Caco-2 (cell line): ENCODE measurements around the gene MAPK8IP2. TPM values are rescaled to one million over a fixed set of nuclear protein-coding genes. Genes with fewer than 3 reads are reported as not detected.

Source experiments
- BruUV-seq: library from RNA; stranded (reverse); fragments of 400-500 nt; replicated peaks from 2 replicates; lab custom pipeline; 2021; lab: Mats Ljungman, UMichigan
- CTCF ChIA-PET: fragments of 300-600 bp; sonication (Branson Sonifier 250); formaldehyde crosslinking; loops from one replicate; lab custom pipeline; 2022; ENCODE audit warnings: antibody characterized with exemption; lab: Charles Lee
- POLR2A ChIA-PET: fragments of 300-600 bp; sonication (Branson Sonifier 250); formaldehyde crosslinking; loops from one replicate; lab custom pipeline; 2022; ENCODE audit warnings: antibody characterized with exemption; lab: Charles Lee
- DNase-seq, 2 experiments: peaks; one replicate each; pipeline versions ENCODE4 v3.0.0 to v3.0.0-alpha.2; 2020 to 2022
- H3K27me3 ChIP-seq: replicated peaks from 2 replicates; pipeline ENCODE4 v1.6.0; 2011; ENCODE audit warnings: low read length; ENCODE audit not compliant: control insufficient read depth, insufficient read depth
- H3K36me3 ChIP-seq: 2 replicates; pipeline ENCODE4 v1.5.1; 2011; ENCODE audit warnings: low read length; ENCODE audit not compliant: control insufficient read depth, insufficient read depth
- H3K4me1 ChIP-seq: fragments of 250-450 bp; sonication (Bioruptor Pico); 2 replicates; pipeline ENCODE4 v1.5.1; 2020; ENCODE audit warnings: mild to moderate bottlenecking
- H3K4me3 ChIP-seq: 2 replicates; pipeline ENCODE4 v1.5.1; 2011; ENCODE audit warnings: low read depth, mild to moderate bottlenecking, control low read depth, low read length
- H3K9me3 ChIP-seq: fragments of 250-450 bp; sonication (Bioruptor Pico); 2 replicates; pipeline ENCODE4 v1.5.1; 2020; ENCODE audit warnings: mild to moderate bottlenecking, moderate library complexity
- H3K27ac Mint-ChIP-seq: one replicate; pipeline ENCODE4 v1.8.0; 2022; ENCODE audit warnings: mixed read lengths; ENCODE audit not compliant: unreplicated experiment
- H3K27me3 Mint-ChIP-seq: one replicate; pipeline ENCODE4 v1.8.0; 2022; ENCODE audit warnings: mixed read lengths; ENCODE audit not compliant: insufficient read depth, unreplicated experiment
- H3K36me3 Mint-ChIP-seq: one replicate; pipeline ENCODE4 v1.8.0; 2022; ENCODE audit warnings: mild to moderate bottlenecking, mixed read lengths; ENCODE audit not compliant: insufficient read depth, unreplicated experiment
- H3K4me1 Mint-ChIP-seq: one replicate; pipeline ENCODE4 v1.8.0; 2022; ENCODE audit warnings: low read depth, mixed read lengths; ENCODE audit not compliant: unreplicated experiment
- H3K4me3 Mint-ChIP-seq: one replicate; pipeline ENCODE4 v1.8.0; 2022; ENCODE audit warnings: mild to moderate bottlenecking, moderate library complexity, mixed read lengths; ENCODE audit not compliant: unreplicated experiment
- H3K9me3 Mint-ChIP-seq: one replicate; pipeline ENCODE4 v1.8.0; 2022; ENCODE audit warnings: mixed read lengths; ENCODE audit not compliant: unreplicated experiment
- intact Hi-C: fragments of 100-400 bp; cut with micrococcal nuclease; formaldehyde crosslinking; loops from one replicate; pipeline ENCODE4 v1.10.0; 2022; ENCODE audit not compliant: unreplicated experiment
- total RNA-seq: library from RNA; stranded (reverse); gene quantifications from 2 replicates; pipeline ENCODE4 v1.2.3, GENCODE V29; 2022
- TF ChIP-seq, protein P1 (sequence below), 2 experiments: fragments of 200-600 bp in 1 of 2; IDR thresholded peaks; 1 replicate in 1 of 2; 2 replicates in 1 of 2; pipeline versions ENCODE4 v1.5.1 to v1.8.0; 2011 to 2022; ENCODE audit warnings: antibody characterized with exemption in 1 of 2, control low read depth in 1 of 2, inconsistent platforms in 1 of 2, low read depth in 1 of 2, low read length in 1 of 2, mild to moderate bottlenecking in 1 of 2, moderate library complexity in 1 of 2; ENCODE audit not compliant: insufficient read depth in 1 of 2, severe bottlenecking in 1 of 2, unreplicated experiment in 1 of 2

The MAPK8IP2 gene
- total RNA-seq, 1 experiment from 2014 or later: 3.9 TPM

DNA sequence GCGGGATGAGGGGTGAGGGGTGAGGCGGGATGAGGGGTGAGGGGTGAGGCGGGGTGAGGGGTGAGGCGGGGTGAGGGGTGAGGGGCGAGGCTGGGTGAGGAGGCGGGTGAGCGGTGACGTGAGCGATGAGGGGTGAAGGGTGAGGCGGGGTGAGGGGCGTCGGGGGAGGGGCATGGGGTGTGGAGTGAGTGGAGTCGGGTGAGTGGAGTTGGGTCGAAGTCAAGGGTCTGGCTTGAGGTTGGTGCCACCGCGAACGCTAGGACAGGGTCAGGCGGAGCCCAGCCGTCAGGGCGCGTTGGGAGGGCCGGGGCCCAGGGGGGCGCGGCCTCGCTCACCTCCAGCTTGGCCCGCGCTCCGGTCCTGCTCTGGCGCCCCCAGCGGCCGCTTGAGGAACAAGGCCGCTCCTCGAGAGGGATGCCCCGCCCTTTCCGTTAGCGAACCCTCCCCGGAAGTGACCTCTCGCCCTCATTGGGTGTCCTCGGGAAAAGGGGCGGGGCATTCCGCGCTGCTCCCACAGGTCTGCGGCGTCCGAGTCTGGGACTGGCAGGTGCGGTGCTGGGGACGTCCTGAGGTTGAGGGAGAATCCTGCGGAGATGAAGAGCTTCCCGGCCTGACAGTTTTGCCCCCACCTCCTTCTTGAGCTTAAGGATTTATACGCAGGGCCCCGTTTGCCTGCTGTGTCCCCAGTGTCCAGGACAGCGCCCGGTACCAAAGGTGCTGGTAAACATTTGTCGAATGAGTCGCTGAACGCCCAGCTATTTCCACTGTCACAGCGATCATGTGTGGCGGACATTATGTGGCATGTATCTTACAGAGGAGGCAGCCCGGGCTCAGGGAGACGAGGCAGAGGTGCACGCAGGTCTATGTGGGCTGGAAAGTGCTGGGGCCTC, 37.8 kb upstream of the MAPK8IP2 start, which contains the start of gene SYCE3:
SYCE3 (minus strand) TSS at position 397 of the 890 bp plus-strand sequence. CDS start 6,514 bp downstream, outside the sequence.
- TF ChIP-seq, protein P1, sequence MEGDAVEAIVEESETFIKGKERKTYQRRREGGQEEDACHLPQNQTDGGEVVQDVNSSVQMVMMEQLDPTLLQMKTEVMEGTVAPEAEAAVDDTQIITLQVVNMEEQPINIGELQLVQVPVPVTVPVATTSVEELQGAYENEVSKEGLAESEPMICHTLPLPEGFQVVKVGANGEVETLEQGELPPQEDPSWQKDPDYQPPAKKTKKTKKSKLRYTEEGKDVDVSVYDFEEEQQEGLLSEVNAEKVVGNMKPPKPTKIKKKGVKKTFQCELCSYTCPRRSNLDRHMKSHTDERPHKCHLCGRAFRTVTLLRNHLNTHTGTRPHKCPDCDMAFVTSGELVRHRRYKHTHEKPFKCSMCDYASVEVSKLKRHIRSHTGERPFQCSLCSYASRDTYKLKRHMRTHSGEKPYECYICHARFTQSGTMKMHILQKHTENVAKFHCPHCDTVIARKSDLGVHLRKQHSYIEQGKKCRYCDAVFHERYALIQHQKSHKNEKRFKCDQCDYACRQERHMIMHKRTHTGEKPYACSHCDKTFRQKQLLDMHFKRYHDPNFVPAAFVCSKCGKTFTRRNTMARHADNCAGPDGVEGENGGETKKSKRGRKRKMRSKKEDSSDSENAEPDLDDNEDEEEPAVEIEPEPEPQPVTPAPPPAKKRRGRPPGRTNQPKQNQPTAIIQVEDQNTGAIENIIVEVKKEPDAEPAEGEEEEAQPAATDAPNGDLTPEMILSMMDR (IDR thresholded peaks at IDR 0.05; ENCODE audit: insufficient read depth in 1 of 2, low read depth in 1 of 2, low read length in 1 of 2, severe bottlenecking in 1 of 2, unreplicated experiment in 1 of 2): peak; percentile 85 to 87
- BruUV-seq: TSS peak; percentile 90
- H3K9me3 Mint-ChIP-seq: no peaks in the 10 kb centered on the region

DNA sequence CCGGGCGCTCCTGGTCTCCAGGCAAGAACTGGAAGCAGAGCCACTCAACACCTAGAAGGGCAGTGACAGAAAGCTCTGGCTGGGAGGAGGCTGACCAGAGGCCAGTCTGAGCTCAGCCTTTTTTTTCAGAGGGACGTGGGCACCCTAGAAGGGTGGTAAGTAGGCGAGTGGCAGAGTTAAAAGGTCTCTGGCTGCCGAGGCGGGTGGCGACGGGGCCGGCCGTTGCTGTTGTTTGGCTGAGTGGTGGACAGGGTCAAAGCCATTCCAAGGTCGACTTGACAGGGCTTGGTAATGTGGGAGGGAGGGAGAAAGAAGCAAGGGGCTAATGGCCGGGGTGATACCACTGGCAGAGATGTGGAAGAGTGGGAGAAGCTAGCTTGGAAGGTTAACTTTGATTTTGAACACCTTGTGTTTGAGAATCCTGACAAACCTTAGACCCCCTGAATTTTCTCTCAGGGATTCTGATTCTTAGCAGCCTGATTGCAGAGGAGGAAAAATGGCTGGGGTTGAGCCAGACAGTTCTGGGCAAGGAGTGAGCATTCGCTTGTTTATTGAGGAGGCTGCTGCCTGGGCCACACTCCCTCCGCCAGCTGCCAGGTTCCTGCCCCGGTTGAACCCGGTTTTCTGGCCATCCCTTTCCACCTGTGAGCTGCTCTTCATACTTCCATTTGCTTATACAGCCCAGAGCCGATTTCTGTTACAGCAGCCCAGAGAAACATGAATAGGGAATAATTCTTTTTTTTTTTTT, 37.0 kb upstream of the MAPK8IP2 start:
- H3K27ac Mint-ChIP-seq: peak overlapping the region; percentile 87
- no TSS peak for BruUV-seq
- H3K4me3 Mint-ChIP-seq: peak overlapping the region; percentile 86
- H3K27me3 Mint-ChIP-seq: no peaks in the 10 kb centered on the region
- Histone ChIP-seq H3K4me3 (peak overlapping the region; percentile 63), H3K27me3 (no peaks in the 10 kb centered on the region), H3K4me1 (0 out of 2 replicates have a peak, but pooled peaks cover 2% of the 10 kb centered on the region), H3K9me3 (no peaks in the 10 kb centered on the region), H3K36me3 (no peaks in the 10 kb centered on the region)
- no peaks in the 10 kb centered on the region for H3K9me3 Mint-ChIP-seq
- TF ChIP-seq, protein P1 (IDR thresholded peaks at IDR 0.05; ENCODE audit: insufficient read depth in 1 of 2, low read depth in 1 of 2, low read length in 1 of 2, severe bottlenecking in 1 of 2, unreplicated experiment in 1 of 2): no peak
- CTCF ChIA-PET: interaction anchor here (0.5 to 1.9 kb wide), 16 partner anchors 16 to 163 kb away, joined by 3 to 43 read pairs (median 7); partner anchors contain the start of genes ARSA, KLHDC7B, LMF2 and NCAPH2
- peaks cover 14% of the 10 kb centered on the region for H3K4me1 Mint-ChIP-seq
- POLR2A ChIA-PET: interaction anchor here (0.9 to 2.2 kb wide), 5 partner anchors 19 to 56 kb away, joined by 4 to 12 read pairs (median 5); partner anchors contain the start of genes CHKB, LMF2, NCAPH2 and SCO2
- DNase-seq: no peak
- H3K36me3 Mint-ChIP-seq: no peaks in the 10 kb centered on the region
- intact Hi-C loops: loop anchor here (1.0 to 2.0 kb wide), 2 partner anchors 19 to 31 kb away; partner anchors contain the start of gene CHKB

More for the DNA sequence above, 37.8 kb upstream of the MAPK8IP2 start, which contains the start of gene SYCE3:
- Histone ChIP-seq H3K9me3 (no peaks in the 10 kb centered on the region), H3K27me3 (no peaks in the 10 kb centered on the region), H3K4me1 (no peaks in the 10 kb centered on the region), H3K36me3 (no peaks in the 10 kb centered on the region), H3K4me3 (peak within 1 kb of the TSS; percentile 63)
- intact Hi-C loops: loop anchor here (1.0 to 2.0 kb wide), 2 partner anchors 20 to 30 kb away; partner anchors contain the start of gene CHKB
- Mint-ChIP-seq H3K27me3 (no peaks in the 10 kb centered on the region), H3K4me3 (peak within 1 kb of the TSS; percentile 86), H3K36me3 (no peaks in the 10 kb centered on the region), H3K4me1 (peaks cover 14% of the 10 kb centered on the region), H3K27ac (peak within 1 kb of the TSS; percentile 87)
- CTCF ChIA-PET: interaction anchor here (0.5 to 1.9 kb wide), 17 partner anchors 15 to 164 kb away, joined by 3 to 43 read pairs (median 7); partner anchors contain the start of genes ARSA, KLHDC7B, LMF2 and NCAPH2
- POLR2A ChIA-PET: interaction anchor here (0.6 to 2.2 kb wide), 6 partner anchors 20 to 292 kb away, joined by 4 to 12 read pairs (median 5); partner anchors contain the start of genes CHKB, LMF2, NCAPH2 and SCO2
- peak; percentile 97 to 99 for DNase-seq
